NCI-H2107 treated with DMSO at 0.1 percent for 48 hours (cell line): Measurements from ENCODE around the gene RND1.

Source experiments
- DNase-seq: peaks from one replicate; lab custom pipeline; 2025; ENCODE audit not compliant: unreplicated experiment; lab: John Stamatoyannopoulos, UW

Gene RND1

DNA sequence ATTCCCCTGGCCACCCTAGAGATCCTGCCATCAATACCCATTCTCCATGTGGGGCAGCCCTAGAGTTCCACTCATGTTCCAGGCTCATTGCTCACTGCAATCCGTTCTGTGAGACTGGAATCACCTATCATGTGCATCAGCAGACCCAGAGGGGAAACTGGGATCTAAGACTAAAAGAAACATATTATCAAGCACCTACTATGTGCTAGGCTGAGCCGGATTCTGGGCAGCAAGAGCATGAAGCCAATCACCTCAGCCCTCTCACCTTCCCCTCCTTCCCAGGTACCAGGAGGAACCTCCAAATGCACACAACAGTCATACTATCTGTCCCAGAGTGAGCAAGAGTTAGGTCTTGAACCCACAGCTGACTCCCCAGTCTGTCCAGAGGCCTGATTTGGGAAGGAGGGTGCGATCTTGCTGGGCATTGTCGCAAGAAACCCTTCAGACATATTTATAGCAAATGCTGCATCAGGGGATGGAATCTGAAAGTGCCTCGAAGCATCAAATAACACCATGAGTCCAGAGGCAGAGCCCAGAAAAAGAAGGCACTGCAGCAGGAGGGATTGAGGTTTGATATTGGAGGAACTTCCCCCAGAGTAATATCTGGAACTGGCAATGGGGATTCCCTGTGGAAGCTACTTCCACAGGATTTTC lies 54.1 kb downstream of the RND1 start:
- no peak for DNase-seq

DNA sequence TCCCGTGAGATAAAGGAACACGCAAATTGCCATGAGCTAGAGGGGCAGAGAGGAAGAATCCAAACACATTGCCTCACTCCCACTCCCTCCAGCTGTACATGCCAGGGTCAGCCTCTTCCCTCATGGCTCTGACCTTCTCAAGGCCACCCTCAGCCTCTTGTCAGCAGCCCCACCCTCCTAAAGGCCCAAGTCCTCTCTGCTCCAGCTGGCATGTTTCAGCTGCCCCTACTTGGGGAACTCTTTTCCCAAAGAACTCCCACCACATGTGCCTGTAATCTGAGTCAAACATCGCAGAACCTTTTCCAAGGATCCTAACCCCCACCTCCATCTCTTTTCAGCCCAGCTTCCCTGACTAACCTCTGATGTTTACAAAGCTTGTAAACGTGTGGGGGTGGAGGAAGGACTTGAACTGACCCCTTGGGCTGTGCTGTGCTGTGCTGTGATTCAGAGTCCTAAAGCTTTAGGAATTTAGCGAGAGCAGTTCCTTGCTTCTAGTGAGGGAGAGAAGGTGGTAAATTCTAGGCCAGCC lies 54.7 kb downstream of the RND1 start:
- no peak for DNase-seq

DNA sequence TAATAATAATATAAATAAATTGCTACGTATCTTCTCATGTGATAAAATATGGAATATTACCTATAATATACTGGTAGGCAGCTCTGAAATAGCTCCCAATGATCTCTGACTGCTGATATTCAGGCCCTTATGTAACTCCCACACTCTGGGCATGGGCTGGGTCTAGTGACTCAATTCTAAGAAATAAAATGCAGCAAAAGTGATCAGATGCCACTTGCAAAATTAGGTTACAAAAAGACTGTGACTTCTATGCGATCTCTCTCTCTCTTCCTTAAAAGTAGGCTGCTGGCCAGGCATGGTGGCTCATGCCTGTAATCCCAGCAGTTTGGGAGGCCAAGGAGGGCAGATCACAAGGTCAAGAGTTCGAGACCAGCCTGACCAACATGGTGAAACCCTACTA lies 57.7 kb downstream of the RND1 start:
- DNase-seq = no peak
